ENCODE results near the gene TXNIP. TPM values are rescaled to one million over a fixed set of nuclear protein-coding genes. Genes with fewer than 3 reads are reported as not detected.
A peak's percentile ranks its signal among the peaks of the same experiment; 100 is the strongest.

The TXNIP gene
- total RNA-seq, 3 donors from 2014 or later = 2,506 to 3,955 (median 3,543) TPM

GRCh38 chr1:146021622-146022402, 25.4 kb upstream of the TXNIP start, which contains the start of gene HJV:
HJV (minus strand) TSS chr1:146021735; CDS start chr1:146020231, 1,504 bp downstream.
- H3K4me3 ChIP-seq = no peak within 1 kb of the TSS
- H3K27me3 ChIP-seq = peaks cover 0 to 21% of the 10 kb centered on the region in 2 donors
- no peak for DNase-seq (ENCODE audit: low spot score in 2 of 2)
- TF ChIP-seq CTCF (IDR thresholded peaks at IDR 0.05) (no peak), POLR2A (IDR thresholded peaks at IDR 0.05) (no peak), POLR2AphosphoS5 (IDR thresholded peaks at IDR 0.05) (no peak)
- no peaks in the 10 kb centered on the region for H3K36me3 ChIP-seq
- intact Hi-C loops (cut with DNase I; ENCODE audit: low total_unique reads) = no loop called here
- no peak within 1 kb of the TSS for H3K27ac ChIP-seq
- H3K9me3 ChIP-seq = no peaks in the 10 kb centered on the region
- H3K4me1 ChIP-seq = peaks cover 0 to 4% of the 10 kb centered on the region in 2 donors

DNA sequence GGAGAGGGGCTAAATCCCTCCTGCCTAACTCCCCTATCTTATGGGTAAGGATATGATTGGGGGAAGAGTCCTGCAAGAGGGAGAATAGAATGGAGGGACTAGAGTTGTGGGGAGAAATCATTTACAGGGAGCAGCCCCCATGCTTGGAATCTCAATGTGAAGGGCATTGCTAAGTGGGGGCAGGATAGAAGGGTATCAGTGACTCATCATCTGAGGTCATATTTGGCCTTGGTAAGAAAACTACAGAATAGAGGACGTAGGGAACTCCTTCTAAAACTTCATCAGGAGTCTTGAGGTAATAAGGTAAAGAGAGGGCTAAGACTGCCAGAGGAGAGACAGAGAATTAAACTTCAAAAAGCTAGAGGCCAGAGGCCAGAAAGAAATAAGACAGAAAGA, 24.7 kb upstream of the TXNIP start:
- no peak overlapping the region for H3K27ac ChIP-seq
- peaks cover 0 to 21% of the 10 kb centered on the region in 2 donors for H3K27me3 ChIP-seq
- no peak for DNase-seq (ENCODE audit: low spot score in 2 of 2)
- peaks cover 0 to 4% of the 10 kb centered on the region in 2 donors for H3K4me1 ChIP-seq
- H3K9me3 ChIP-seq = no peaks in the 10 kb centered on the region
- H3K4me3 ChIP-seq = no peak overlapping the region
- no peaks in the 10 kb centered on the region for H3K36me3 ChIP-seq
- intact Hi-C loops (cut with DNase I; ENCODE audit: low total_unique reads) = no loop called here
- TF ChIP-seq POLR2A (IDR thresholded peaks at IDR 0.05) (no peak), POLR2AphosphoS5 (IDR thresholded peaks at IDR 0.05) (no peak), CTCF (IDR thresholded peaks at IDR 0.05) (no peak)

GRCh38 chr1:146020058-146021049, 24.0 kb upstream of the TXNIP start:
- Histone ChIP-seq H3K36me3 (no peaks in the 10 kb centered on the region), H3K27ac (no peak overlapping the region), H3K9me3 (no peaks in the 10 kb centered on the region), H3K4me3 (no peak overlapping the region), H3K27me3 (peaks cover 0 to 21% of the 10 kb centered on the region in 2 donors), H3K4me1 (peaks cover 0 to 4% of the 10 kb centered on the region in 2 donors)
- no peak for TF ChIP-seq POLR2A (IDR thresholded peaks at IDR 0.05)
- TF ChIP-seq CTCF (IDR thresholded peaks at IDR 0.05) = no peak
- no peak for TF ChIP-seq POLR2AphosphoS5 (IDR thresholded peaks at IDR 0.05)
- no peak for DNase-seq (ENCODE audit: low spot score in 2 of 2)
- intact Hi-C loops (cut with DNase I; ENCODE audit: low total_unique reads) = no loop called here

- peaks cover 0 to 21% of the 10 kb centered on the region in 2 donors for H3K27me3 ChIP-seq
- TF ChIP-seq CTCF (IDR thresholded peaks at IDR 0.05) (no peak), POLR2AphosphoS5 (IDR thresholded peaks at IDR 0.05) (no peak), POLR2A (IDR thresholded peaks at IDR 0.05) (no peak)
- H3K4me3 ChIP-seq = peak overlapping the region; percentile 23 to 54 (median 30)
- peaks cover 0 to 4% of the 10 kb centered on the region in 2 donors for H3K4me1 ChIP-seq
- H3K27ac ChIP-seq = no peak overlapping the region
- DNase-seq (ENCODE audit: low spot score in 2 of 2) = no peak
- no peaks in the 10 kb centered on the region for H3K36me3 ChIP-seq
- intact Hi-C loops (cut with DNase I; ENCODE audit: low total_unique reads) = loop anchor here (10.0 kb wide), 1 partner anchor 165 kb away; the partner anchor contains the start of gene PIAS3
- no peaks in the 10 kb centered on the region for H3K9me3 ChIP-seq
Measured at GRCh38 chr1:146019231-146020057, 23.1 kb upstream of the TXNIP start.

Measured in breast epithelium (tissue), 4 donors.